Measurements from ENCODE around the gene NACC2.

- TF ChIP-seq SMARCA4 (IDR thresholded peaks at IDR 0.05) (no peak), POLR2G (IDR thresholded peaks at IDR 0.05; ENCODE audit: low read depth, low read length) (peak; percentile 31), RAD51 (IDR thresholded peaks at IDR 0.05; ENCODE audit: borderline replicate concordance, low read depth) (no peak), TCF3 (CRISPR knock-in tag; IDR thresholded peaks at IDR 0.05) (no peak), CTCF (IDR thresholded peaks at IDR 0.05 in 2 of 3, conservative IDR thresholded peaks at IDR 0.05 in 1 of 3; ENCODE audit: insufficient read depth in 2 of 3, low read depth in 1 of 3, low read length in 3 of 3) (no peak), RAD21 (CRISPR knock-in tag; conservative IDR thresholded peaks at IDR 0.05 in 1 of 2, IDR thresholded peaks at IDR 0.05 in 1 of 2) (no peak), RBM39 (optimal IDR thresholded peaks at IDR 0.05; ENCODE audit: low read depth, low read length) (no peak), SMC3 (conservative IDR thresholded peaks at IDR 0.05; ENCODE audit: insufficient read depth, low read depth, low read length) (no peak), NFIX (CRISPR knock-in tag; IDR thresholded peaks at IDR 0.05; ENCODE audit: low read depth) (no peak), RCOR1 (IDR thresholded peaks at IDR 0.05; ENCODE audit: borderline replicate concordance in 1 of 2, low read depth in 2 of 2, low read length in 2 of 2) (no peak), RFX5 (IDR thresholded peaks at IDR 0.05; ENCODE audit: low read depth, low read length) (no peak), MAFF (IDR thresholded peaks at IDR 0.05; ENCODE audit: low read length) (no peak), NBN (IDR thresholded peaks at IDR 0.05; ENCODE audit: low read depth) (no peak)
Measured at GRCh38 chr9:136115206-136115605, 20.1 kb upstream of the NACC2 start.

All from K562 (cell line).